ENCODE data around the gene DRAM1.
"Not testable (repeated sequence)": the region's sequence is repeated elsewhere in the genome, so short reads cannot be mapped to it uniquely, and the experiment has no call there.

The DRAM1 gene

DNA sequence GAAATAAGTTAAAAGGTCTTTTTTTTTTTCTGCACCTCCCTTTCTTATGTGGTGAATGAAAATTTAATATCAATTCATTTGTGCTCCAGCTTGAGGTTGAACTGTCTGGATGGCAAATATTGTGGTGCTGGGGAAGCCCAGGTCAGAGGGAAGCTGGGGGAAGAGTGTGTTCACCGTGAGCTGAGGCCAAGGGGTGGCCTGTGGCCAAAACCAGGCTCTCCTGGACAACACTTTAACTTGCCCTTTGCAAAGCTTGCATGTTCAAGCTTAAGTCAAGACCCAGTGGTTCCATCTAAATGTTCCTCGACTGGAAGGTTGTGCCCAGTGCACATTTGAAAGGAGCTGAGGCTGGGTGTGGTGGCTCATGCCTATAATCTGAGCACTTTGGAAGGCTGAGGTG lies 28.8 kb downstream of the DRAM1 start:
- DNase-seq (ENCODE audit: low read depth), result no peak

DNA sequence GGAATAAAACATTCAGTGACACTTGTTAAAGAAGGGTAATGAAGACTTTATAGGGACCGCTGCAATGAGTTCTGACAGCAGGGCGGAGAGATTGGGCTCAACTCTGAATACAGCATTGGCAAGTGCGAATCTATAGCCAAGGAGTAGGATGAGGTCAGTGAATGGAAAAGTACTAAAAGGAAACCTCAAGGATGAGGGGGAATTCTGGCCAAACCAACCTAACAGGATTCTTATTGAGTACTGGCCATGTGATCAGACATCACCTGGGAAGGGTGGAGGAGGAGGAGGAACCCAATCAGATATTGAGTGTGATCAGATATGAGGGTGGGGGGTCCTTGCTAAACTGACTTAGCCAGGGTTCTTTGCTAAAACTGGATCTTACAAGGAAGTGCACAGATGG lies 31.0 kb downstream of the DRAM1 start:
- no peak for DNase-seq (ENCODE audit: low read depth)

DNA sequence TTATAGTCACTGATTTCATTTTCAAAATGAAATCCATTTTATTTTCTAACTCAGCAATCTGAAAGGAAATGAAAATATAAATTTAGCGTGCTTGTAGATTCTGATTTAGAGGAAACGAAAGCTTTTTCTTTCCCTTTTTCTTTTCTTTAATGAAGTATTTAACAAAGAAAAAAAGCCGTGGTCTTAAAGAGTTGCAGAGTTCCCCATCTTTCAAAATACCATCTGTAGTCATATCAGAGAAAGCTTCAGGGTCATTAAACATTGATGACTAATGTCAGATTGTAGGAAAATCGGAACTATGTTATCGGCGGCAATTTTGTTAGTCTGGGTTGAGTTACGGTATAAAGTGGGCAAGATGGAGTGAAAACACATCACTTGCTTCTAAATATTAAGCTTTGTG lies 32.3 kb downstream of the DRAM1 start:
- DNase-seq (ENCODE audit: low read depth), result no peak

DNA sequence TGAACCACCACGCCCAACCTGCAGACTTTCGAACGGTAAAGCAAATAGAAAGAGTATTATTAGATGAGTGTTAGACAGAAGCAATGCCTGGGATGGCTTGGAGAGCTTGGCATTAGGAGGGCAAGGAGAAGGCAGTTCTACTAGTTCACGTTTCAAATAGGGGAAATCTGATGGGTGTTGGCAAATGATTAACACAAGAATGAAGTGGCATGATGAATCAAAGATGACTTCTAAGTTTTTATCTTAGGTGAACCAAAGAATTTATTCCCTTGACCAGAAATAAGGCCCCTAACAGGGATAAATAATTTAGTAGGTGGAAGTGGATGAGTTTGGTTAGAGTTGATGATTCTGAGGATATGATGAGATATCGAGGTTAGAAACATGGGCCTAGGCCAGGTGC lies 38.5 kb downstream of the DRAM1 start:
- no peak for DNase-seq (ENCODE audit: low read depth)

DNA sequence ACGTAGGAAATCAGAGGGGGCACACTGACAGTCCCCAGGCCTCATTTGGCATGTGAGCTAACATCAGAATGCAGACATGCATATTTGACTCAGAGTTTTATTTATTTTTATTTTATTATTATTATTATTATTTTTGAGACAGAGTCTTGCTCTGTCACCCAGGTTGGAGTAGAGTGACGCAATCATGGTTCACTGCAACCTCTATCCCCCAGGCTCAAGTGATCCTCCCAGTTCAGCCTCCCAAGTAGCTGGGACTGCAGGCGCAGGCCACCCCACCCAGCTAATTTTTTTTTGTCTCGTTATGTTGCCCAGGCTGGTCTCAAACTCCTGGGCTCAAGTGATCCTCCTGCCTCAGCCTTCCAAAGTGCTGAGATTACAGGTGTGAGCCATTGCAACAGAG lies 41.4 kb downstream of the DRAM1 start:
- not testable (repeated sequence) for DNase-seq (ENCODE audit: low read depth)

DNA sequence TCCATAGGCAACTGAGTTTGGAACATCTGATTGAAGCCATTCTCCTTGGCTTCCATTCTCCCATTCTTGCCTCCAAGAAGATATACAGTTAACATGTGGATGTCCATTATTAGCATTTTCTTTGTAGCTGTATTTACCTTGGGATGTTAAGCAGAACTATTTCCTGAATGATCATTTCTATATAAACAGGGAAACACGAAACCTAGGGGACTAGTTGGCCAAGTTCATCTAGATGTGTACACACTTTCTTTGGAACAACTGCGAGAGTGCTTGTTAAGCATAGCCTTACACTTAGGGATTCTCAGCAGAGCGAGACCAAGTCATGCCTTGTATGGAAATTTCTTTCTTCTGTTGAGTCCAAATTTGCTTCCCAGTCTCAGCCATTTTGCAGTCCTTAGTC lies 42.1 kb downstream of the DRAM1 start:
- no peak for DNase-seq (ENCODE audit: low read depth)

DNA sequence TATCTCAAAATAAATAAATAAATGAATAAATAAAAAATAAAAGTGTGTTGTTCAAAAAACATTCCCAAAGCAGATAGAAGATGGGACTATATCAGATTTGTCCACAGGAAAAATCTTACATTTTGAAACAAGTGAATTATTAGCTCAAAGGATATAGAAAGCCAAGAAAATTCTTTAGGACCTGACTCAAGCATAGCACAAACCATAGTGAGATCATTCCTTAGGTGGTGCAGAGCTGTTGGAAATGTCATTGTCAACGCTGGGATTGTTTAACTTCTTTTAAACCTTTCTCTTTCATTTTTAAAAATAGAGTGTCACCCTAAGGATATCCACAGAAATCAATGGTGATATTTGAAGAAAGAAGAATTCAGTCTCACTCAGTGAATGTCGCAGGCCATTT lies 43.5 kb downstream of the DRAM1 start:
- DNase-seq (ENCODE audit: low read depth), result no peak

DNA sequence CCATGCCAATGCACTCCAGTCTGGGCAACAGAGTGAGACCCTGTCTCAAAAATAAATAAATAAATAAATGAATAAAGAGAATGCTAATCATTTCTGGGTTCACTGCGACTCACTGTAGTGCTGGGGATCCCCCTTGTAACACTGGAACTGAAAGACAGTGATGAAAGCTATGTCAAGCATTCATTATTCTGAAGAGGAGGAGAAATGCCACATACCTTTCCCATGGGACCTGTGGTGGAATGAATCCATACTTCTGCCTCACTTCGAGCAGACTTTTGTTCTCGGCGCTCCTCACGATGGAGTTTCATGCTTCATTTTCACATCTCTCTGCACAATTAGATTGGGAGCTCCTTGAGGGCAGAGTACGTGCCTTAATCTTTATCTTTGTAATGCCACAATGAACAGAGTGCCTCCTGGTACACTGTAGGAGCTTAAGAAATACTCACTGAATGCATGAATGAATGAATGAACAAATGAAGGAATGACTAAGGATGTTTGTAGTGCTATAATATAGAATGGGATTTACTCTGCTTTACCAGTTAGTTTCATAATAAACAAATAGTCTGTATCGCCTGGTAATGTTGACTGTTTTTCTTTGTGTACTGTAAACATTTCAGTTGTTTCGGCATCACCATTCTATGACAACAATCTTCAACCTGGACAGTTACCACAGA lies 45.8 kb downstream of the DRAM1 start:
- DNase-seq (ENCODE audit: low read depth), result no peak

DNA sequence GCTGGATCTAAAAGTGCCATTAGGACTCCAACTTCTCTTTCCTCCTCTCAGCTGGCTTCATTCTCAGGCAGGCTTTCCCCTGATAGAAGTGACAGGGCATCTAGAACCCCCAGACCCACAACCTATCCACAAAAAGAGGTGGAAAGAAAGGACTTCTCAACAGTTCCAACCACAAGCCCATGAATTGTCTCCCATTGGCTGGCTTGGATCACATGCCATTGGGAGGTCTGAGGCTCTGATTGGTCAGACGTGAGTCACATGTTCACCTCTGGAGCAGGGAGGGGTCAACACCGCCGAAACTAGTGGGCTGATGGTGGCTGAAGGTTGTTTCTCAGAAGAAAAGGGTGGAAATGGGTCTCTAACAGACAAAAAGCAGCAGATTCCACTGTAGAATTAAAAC lies 47.2 kb downstream of the DRAM1 start:
- no peak for DNase-seq (ENCODE audit: low read depth)

DNA sequence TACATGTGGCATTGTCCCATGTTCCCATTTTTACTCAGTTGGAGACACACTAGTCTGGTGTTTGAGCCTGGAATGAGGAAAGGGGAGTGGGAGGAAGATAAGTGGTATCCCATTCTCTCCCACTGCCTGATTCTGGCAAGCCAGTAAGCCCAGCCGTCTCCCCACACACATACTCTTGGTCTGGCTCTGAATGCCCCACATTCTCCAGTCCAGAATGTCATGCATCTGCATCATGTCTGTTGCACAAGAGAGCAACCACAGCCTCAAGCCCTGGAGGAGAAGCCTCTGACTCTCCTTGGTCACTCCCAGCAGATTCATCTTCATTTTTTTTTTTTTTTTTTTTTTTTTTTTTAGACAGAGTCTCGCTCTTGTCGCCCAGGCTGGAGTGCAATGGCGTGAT lies 48.0 kb downstream of the DRAM1 start:
- DNase-seq (ENCODE audit: low read depth), result no peak

DNA sequence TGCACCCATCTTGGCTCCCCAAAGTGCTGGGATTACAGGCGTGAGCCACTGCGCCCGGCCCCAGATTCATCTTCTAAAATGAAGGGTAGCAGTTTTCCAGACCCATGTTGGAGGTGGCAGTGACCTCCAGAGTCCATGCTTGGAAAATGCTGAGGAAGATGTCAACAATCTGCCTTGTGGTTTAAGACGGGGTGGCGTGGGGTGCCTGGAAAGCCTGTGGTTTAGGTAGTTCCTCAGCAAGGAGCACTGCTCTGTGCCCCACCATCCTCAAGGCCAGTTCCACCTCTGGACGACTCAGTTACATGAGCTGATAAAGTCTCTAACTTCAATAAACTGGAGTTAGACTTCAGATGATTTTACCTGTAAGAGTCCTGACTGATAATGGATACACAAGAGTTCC lies 48.6 kb downstream of the DRAM1 start:
- no peak for DNase-seq (ENCODE audit: low read depth)

DNA sequence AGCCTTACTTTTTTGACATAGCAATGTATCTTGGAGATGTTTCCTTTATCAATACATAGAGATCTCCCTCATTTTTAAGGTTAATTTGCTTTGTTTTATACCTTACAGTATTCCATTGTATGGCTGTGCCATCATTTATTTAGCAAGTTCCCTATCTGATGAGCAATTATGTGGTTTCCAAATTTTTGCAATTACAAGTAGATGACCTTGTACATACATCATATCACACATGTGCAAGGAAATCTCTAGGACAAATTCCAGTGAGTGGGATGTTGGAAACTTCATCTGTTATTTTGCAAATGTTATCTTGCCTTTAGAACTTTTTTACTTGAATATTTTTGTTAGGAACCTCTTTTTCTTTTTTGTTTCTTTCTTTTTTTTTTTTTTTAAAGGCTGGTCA lies 49.7 kb downstream of the DRAM1 start:
- no peak for DNase-seq (ENCODE audit: low read depth)

DNA sequence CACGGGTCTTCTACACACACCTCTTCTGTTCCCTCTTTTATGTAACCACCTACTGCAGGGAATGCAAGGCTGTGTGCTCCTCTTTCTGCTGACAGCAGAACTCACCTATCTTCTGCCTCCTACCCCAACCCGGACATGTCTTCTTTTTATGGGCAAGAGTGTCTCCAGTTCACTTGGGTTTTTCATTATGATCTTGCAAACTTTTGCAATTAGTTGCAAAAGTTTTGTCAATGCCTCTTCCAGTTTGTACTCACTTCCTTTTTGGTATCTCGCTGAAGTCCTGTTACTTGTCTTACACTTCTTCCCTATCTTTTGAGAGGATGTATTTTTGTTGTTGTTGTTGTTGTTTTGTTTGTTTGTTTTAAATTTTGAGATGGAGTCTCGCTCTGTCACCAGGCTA lies 50.6 kb downstream of the DRAM1 start:
- no peak for DNase-seq (ENCODE audit: low read depth)

DNA sequence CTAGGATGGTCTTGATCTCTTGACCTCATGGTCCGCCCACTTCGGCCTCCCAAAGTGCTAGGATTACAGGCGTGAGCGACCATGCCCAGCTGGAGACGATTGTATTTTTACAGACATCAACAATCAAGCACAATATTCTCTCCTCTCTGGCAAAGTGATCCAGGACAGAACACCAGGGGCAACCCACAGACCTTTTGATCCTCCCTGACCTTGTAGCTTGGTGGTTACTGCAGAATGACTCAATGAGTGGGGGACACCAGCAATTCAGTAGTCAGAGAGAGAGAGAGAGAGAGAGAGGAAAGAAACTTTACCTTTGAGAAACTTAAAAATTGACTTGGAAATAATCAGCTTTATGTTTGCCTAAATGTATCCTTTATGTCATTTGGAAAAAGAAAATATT lies 51.2 kb downstream of the DRAM1 start:
- no peak for DNase-seq (ENCODE audit: low read depth)

DNA sequence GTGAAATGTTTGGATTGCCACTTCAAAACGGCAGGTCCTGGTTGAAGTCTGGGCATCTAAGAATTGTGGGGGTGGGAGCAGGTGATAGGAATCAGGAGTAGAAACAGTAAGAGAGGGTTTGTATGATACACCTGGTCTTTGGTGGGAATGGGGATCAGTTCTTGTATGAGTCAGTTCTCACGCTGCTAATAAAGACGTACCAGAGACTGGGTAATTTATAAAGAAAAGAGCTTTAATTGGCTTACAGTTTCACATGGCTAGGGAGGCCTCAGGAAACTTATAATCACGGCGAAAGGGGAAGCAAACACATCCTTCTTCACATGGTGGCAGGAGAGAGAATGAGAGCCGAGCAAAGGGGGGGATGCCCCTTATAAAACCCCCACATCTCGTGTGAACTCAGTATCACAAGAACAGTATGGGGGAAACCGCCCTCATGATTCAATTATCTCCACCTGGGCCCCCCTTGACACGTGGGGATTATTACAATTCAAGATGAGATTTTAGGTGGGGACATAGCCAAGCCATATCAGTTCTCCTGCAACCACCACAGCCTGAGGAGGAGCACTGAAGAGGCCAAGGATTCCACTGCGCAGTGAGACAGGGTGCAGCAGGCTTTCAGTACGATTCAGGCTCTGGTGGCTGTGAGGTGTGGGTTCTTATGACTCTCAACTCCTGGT lies 52.1 kb downstream of the DRAM1 start:
- no peak for DNase-seq (ENCODE audit: low read depth)

DNA sequence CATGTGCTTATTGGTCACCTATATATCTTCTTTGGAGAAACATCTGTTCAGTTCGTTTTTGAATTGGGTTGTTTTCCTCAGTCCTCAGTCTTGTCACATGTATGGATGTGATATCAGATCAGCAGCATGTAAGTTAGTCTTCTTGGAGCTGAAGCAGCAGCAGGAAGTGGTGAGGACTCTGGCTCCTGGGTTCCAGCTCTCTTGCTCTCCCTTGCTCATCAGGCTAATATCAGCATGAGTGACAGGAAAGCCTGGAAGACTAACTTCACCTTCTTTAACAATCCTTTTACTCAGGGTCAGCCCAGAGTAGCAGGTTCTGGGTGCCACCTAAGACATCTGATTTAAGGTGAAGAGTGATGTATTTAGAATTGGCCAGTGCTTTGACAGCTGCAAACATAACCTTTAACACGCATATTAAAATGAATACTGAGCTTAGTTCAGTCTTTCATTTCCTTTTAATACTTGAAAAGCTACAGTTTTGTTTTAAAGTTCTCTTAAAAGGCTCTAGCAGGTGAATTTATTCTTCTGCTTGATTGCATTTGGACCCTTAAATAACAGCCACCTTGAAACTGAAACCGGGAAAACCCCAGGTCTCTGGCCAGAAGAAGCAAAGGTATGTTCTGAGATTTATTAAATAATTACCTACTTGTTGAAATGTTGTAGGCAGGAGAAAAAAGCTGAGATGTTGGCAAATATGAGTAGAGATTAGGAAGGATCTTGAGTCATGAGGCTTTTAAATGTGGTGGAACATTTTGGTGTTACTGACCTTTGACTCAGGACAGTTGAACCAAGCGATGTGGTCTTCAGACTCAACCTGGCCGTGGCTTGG lies 54.3 kb downstream of the DRAM1 start:
- DNase-seq (ENCODE audit: low read depth), result no peak

DNA sequence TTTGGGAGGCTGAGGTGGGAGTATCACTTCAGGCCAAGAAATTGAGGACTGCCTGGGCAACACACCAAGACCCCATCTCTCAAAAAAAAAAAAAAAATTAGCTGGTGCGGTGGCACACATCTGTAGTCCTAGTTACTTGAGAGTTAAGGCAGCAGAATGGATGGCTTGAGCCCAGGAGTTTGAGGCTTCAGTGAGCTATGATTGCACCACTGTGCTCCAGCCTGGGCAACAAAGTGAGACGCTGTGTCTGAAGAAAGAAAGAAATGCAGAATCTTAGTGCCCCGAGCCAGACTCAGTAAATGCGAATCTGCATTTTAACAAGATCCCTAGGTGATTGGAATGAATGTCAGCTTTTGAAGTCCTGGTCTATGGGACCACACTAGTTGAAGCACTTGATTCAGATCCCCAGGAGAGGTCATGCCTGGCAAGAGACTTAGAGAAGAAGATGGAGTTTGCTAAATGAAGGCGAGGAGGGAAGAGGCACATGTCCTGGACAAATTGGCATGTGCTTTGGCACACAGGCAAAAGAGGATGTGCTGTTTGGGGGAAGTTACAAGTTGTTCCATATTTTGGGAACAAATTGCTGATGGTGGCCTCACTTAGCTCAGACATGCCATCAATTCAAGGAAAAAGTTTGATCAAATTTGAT lies 56.6 kb downstream of the DRAM1 start:
- DNase-seq (ENCODE audit: low read depth), result no peak

DNA sequence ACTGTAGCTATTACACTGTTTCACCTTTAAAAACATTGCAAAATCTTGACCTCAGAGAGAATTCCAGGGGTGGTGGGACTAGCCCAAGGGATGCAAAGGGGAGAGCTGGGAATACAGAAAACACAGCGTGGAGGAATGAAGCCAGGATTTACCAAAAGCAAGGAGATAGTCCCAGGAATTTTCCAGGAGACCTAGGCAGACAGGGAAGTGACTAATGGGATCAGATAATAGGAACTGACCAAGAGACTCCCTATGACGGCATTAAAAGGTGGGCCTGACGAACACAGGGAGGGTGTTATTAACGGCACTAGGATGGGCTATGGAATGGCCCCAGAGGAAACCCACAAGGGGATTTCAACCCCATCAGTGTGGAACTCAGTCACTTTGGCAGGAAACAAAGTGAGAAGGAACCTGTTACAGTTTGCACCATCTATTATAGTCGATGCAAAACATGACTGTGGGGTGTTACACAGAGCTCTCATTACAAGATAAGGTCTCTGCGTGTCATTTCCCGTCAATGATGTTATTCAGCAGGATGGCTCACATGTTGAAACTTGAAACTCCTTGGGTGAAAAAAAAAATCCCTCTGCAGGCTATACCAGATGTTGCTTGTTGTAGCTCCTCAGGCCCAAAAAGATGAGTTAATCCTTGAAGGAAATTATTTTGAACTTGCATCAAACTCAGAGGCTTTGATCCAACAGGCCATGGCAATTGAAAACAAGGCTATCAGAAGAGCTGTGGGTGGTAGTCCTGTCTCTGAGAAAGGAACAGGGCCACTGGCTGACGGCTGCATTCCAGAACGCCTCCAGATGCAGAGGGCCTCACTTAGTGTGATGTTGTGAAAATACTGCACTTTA lies 58.7 kb downstream of the DRAM1 start:
- no peak for DNase-seq (ENCODE audit: low read depth)

DNA sequence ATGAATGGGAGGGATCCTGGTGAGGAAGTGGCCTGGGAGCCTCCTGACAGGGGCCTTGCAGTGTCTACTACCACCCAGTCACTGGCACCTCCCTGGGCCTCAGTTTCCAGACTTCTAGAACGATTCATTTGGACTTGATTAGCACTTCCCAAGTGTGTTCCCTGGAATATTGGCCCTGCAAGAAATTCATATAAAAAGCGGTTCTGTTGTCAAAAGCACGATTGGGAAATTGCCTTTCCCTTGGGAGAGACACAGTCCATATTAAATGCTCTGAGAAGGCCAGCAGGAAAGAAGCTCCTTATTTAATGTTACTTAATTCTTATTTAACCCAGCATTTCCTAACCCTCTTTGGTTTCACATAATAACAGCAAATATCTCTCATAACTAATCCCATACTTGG lies 61.9 kb downstream of the DRAM1 start:
- no peak for DNase-seq (ENCODE audit: low read depth)

DNA sequence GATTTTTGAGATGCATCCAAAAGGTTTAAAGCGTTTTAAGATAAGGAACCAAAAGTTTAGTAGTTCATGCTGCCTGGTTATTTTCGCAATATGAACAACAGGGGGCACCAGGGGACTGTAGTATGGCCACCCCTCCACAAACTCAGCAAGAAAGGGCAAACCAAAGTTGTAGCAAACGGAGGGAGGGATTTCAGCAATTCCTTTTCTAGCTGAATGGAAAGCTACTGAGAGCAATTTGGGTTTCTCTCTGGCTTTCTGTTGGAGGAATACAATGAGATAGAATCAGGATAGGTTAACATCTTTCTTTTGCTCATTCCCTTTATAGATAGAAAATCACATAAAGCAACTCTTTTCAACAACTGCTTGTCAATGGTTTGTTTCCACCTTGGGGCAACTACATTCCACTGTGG lies 62.5 kb downstream of the DRAM1 start:
- no peak for DNase-seq (ENCODE audit: low read depth)

DNA sequence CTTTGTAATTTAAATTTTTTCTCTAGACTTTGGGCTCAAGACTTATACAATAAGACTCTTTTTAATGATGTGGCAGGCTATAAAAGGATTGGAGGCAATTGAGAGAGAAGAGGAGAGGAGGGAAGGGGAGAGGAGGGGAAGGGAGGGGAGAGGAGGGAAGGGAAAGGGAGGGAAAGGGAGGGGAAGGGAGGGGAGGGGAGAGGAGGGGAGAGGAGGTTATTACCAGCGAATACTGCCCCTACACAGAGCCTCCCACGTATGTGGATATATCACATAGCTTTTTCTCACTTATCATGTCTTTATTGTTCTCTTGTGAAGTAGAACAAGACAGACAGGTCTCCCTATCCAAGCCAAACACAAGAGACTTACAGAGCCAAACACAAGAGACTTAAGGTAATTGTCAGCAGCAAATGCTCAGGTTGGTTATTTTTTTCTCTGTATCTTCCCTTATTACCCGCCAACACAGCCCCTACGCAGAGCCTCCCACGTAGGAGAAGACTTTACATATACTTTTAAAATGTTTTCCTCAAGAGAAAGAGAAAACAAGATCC lies 63.1 kb downstream of the DRAM1 start:
- no peak for DNase-seq (ENCODE audit: low read depth)
